ENCODE results near the gene PHPT1. TPM values are rescaled to one million over a fixed set of nuclear protein-coding genes. Genes with fewer than 3 reads are reported as not detected.
"Not testable (repeated sequence)": the region's sequence is repeated elsewhere in the genome, so short reads cannot be mapped to it uniquely, and the experiment has no call there.

PHPT1 gene
- total RNA-seq, 6 experiments from 2014 or later: 30.5 to 66.6 (median 49.3) TPM

GRCh38 chr9:136835162-136835931 is 13.9 kb upstream of the PHPT1 start:
- peaks cover 0 to 10% (median 3%) of the 10 kb centered on the region in 4 donors for H3K36me3 ChIP-seq
- WGBS (ENCODE audit: insufficient coverage, low coverage, low lambda C conversion rate, missing lambda C conversion rate): no CpG with 5 or more reads among the region's 36 CpGs
- intact Hi-C loops (cut with DNase I): no loop called here
- no peaks in the 10 kb centered on the region for H3K9me3 ChIP-seq
- no peak overlapping the region for H3K27ac ChIP-seq
- no peak overlapping the region for H3K4me3 ChIP-seq
- no peaks in the 10 kb centered on the region for H3K27me3 ChIP-seq
- DNase-seq (peak in 2 of 3 donors; percentile 45 to 50), ATAC-seq (no peak)
- TF ChIP-seq CTCF (IDR thresholded peaks at IDR 0.05) (no peak), POLR2A (IDR thresholded peaks at IDR 0.05) (no peak)
- H3K4me1 ChIP-seq: no peaks in the 10 kb centered on the region

GRCh38 chr9:136835932-136836904 is 13.0 kb upstream of the PHPT1 start:
- H3K36me3 ChIP-seq: peaks cover 0 to 6% (median 3%) of the 10 kb centered on the region in 4 donors
- peak; percentile 17 to 48 (median 44) for DNase-seq

GRCh38 chr9:136837146-136837855 is 11.9 kb upstream of the PHPT1 start:
- DNase-seq (peak in 1 of 3 donors; percentile 22), ATAC-seq (no peak)
- Histone ChIP-seq H3K4me1 (peaks cover 0 to 16% (median 5%) of the 10 kb centered on the region in 4 donors), H3K4me3 (no peak overlapping the region), H3K36me3 (peaks cover 0 to 4% (median under 1%) of the 10 kb centered on the region in 4 donors), H3K27ac (no peak overlapping the region), H3K27me3 (no peaks in the 10 kb centered on the region), H3K9me3 (no peaks in the 10 kb centered on the region)
- intact Hi-C loops (cut with DNase I): no loop called here
- TF ChIP-seq CTCF (IDR thresholded peaks at IDR 0.05): no peak
- no peak for TF ChIP-seq POLR2A (IDR thresholded peaks at IDR 0.05)
- 63% methylated on average over 1 of the region's 27 CpGs for WGBS (ENCODE audit: insufficient coverage, low coverage, low lambda C conversion rate, missing lambda C conversion rate)

More at GRCh38 chr9:136835932-136836904, 13.0 kb upstream of the PHPT1 start:
- Histone ChIP-seq H3K9me3 (no peaks in the 10 kb centered on the region), H3K4me3 (no peak overlapping the region), H3K27me3 (no peaks in the 10 kb centered on the region), H3K4me1 (peaks cover 0 to 5% (median 0%) of the 10 kb centered on the region in 4 donors), H3K27ac (no peak overlapping the region)
- no CpG with 5 or more reads among the region's 21 CpGs for WGBS (ENCODE audit: insufficient coverage, low coverage, low lambda C conversion rate, missing lambda C conversion rate)
- ATAC-seq: no peak
- intact Hi-C loops (cut with DNase I): no loop called here
- no peak for TF ChIP-seq CTCF (IDR thresholded peaks at IDR 0.05)
- TF ChIP-seq POLR2A (IDR thresholded peaks at IDR 0.05): no peak

GRCh38 chr9:136837856-136838277 is 11.3 kb upstream of the PHPT1 start:
- H3K9me3 ChIP-seq; H3K36me3 ChIP-seq; H3K27me3 ChIP-seq; H3K27ac ChIP-seq; intact Hi-C loops (cut with DNase I); DNase-seq; H3K4me3 ChIP-seq; ATAC-seq: not testable (repeated sequence)
- WGBS (ENCODE audit: insufficient coverage, low coverage, low lambda C conversion rate, missing lambda C conversion rate): no CpG with 5 or more reads among the region's 15 CpGs
- H3K4me1 ChIP-seq: peaks cover 0 to 20% (median 6%) of the 10 kb centered on the region in 4 donors

Data from right lobe of liver (tissue), 6 donors.